ENCODE results near the gene MRAP2.
"Not testable (repeated sequence)": the region's sequence is repeated elsewhere in the genome, so short reads cannot be mapped to it uniquely, and the experiment has no call there.

MRAP2 gene

DNA sequence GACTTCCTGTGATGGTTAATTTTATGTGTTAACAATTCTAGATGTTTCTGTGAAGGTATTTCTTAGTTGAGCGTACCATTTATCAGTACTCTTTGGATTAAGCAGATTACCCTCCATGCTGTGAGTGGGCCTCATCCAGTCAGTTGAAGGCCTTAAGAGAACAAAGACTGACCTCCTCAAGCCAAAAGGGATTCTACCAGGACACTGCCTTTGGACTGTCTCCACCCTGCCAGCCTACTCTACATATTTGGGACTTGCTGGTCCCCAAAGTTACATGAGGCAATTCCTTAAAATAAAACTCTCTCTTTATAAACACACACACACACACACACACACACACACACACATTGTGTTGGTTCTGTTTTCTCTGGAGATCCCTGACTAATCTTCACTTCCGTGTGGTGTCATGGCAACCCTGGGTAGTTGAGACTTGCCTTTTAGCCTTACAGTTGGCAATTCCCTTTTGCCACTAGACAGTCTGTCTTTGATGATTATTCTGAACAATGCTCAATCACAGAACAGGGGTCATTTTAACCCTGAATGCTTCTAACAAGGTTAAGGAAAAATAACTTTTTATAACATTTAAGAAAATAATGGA is 32.2 kb downstream of the MRAP2 start:
- Histone ChIP-seq H3K4me1 (ENCODE audit: insufficient read depth, poor library complexity, severe bottlenecking) (peaks cover 10% of the 10 kb centered on the region), H3K27ac (ENCODE audit: poor library complexity, severe bottlenecking) (no peak overlapping the region), H3K9me3 (ENCODE audit: severe bottlenecking) (no peaks in the 10 kb centered on the region), H3K36me3 (ENCODE audit: low read depth) (no peaks in the 10 kb centered on the region), H3K4me3 (ENCODE audit: severe bottlenecking) (no peak overlapping the region), H3K27me3 (ENCODE audit: insufficient read depth, poor library complexity, severe bottlenecking) (no peaks in the 10 kb centered on the region)
- DNase-seq (ENCODE audit: low spot score) (no peak), ATAC-seq (ENCODE audit: low read depth) (peak; percentile 86)
- TF ChIP-seq, protein P1, sequence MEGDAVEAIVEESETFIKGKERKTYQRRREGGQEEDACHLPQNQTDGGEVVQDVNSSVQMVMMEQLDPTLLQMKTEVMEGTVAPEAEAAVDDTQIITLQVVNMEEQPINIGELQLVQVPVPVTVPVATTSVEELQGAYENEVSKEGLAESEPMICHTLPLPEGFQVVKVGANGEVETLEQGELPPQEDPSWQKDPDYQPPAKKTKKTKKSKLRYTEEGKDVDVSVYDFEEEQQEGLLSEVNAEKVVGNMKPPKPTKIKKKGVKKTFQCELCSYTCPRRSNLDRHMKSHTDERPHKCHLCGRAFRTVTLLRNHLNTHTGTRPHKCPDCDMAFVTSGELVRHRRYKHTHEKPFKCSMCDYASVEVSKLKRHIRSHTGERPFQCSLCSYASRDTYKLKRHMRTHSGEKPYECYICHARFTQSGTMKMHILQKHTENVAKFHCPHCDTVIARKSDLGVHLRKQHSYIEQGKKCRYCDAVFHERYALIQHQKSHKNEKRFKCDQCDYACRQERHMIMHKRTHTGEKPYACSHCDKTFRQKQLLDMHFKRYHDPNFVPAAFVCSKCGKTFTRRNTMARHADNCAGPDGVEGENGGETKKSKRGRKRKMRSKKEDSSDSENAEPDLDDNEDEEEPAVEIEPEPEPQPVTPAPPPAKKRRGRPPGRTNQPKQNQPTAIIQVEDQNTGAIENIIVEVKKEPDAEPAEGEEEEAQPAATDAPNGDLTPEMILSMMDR (IDR thresholded peaks at IDR 0.05; ENCODE audit: poor library complexity, severe bottlenecking): no peak

DNA sequence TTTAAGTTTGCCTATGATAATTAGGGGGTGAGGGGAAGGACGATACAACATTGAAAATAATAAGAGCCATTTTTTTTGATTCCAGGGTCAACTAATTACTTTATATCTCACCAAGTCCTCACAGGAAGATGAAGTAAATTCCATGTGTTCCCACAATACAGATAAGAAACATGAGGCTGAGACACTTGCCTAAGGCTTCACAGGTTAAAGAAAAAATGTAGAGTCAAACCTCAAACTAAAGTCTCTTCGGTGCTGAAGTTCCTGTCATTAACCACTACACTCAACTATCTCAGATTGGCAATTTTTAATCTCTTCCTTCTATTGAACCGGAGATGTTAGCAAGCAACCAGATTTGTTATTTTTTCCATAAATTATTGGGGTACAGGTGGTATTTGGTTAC is 33.0 kb downstream of the MRAP2 start:
- peaks cover 10% of the 10 kb centered on the region for H3K4me1 ChIP-seq (ENCODE audit: insufficient read depth, poor library complexity, severe bottlenecking)
- ATAC-seq (ENCODE audit: low read depth) (no peak), DNase-seq (ENCODE audit: low spot score) (no peak)
- no peaks in the 10 kb centered on the region for H3K9me3 ChIP-seq (ENCODE audit: severe bottlenecking)
- H3K27ac ChIP-seq (ENCODE audit: poor library complexity, severe bottlenecking): no peak overlapping the region
- TF ChIP-seq, protein P1 (IDR thresholded peaks at IDR 0.05; ENCODE audit: poor library complexity, severe bottlenecking): no peak
- H3K36me3 ChIP-seq (ENCODE audit: low read depth): no peaks in the 10 kb centered on the region
- no peaks in the 10 kb centered on the region for H3K27me3 ChIP-seq (ENCODE audit: insufficient read depth, poor library complexity, severe bottlenecking)
- H3K4me3 ChIP-seq (ENCODE audit: severe bottlenecking): no peak overlapping the region

DNA sequence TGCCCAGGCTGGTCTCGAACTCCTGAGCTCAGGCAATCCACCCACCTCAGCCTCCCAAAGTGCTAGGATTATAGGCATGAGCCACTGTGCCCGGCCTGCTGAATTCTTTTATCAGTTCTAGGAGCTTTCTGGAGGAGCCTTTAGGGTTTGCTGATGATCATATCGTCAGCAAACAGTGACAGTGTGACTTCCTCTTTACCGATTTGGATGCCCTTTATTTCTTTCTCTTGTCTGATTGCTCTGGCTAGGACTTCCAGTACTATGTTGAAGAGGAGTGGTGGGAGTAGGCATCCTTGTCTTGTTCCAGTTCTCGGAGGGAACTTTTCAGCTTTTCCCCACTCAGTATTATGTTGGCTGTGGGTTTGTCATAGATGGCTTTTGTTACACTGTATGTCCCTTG is 35.3 kb downstream of the MRAP2 start:
- H3K9me3 ChIP-seq (ENCODE audit: severe bottlenecking); DNase-seq (ENCODE audit: low spot score); H3K4me3 ChIP-seq (ENCODE audit: severe bottlenecking); ATAC-seq (ENCODE audit: low read depth); H3K27ac ChIP-seq (ENCODE audit: poor library complexity, severe bottlenecking); H3K27me3 ChIP-seq (ENCODE audit: insufficient read depth, poor library complexity, severe bottlenecking); H3K36me3 ChIP-seq (ENCODE audit: low read depth): not testable (repeated sequence)
- peaks cover 10% of the 10 kb centered on the region for H3K4me1 ChIP-seq (ENCODE audit: insufficient read depth, poor library complexity, severe bottlenecking)

DNA sequence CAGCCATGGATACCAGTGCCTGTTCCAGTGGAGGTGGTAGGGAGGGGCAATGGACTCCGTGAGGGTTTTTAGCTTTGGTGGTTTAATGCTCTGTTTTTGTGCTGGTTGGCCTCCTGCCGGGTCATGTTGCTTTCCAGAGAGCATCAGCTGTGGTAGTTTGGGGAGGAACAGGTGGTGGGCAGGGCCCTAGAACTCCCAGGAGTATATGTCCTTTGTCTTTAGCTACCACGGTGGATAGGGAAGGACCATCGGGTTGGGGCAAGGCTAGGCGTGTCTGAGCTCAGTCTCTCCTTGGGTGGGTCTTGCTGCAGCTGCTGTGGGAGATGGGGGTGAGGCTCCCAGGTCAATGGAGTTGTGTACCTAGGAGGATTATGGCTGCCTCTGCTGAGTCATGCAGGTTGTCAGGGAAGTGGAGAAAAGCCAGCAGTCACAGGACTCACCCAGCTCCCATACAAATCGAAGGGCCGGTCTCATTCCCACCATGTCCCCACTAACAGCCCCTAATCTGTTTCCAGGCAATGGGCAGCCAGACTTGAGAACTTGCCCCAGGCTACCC is 38.9 kb downstream of the MRAP2 start:
- ATAC-seq (ENCODE audit: low read depth): no peak
- Histone ChIP-seq H3K9me3 (ENCODE audit: severe bottlenecking) (no peaks in the 10 kb centered on the region), H3K27me3 (ENCODE audit: insufficient read depth, poor library complexity, severe bottlenecking) (no peaks in the 10 kb centered on the region), H3K27ac (ENCODE audit: poor library complexity, severe bottlenecking) (no peak overlapping the region), H3K4me3 (ENCODE audit: severe bottlenecking) (no peak overlapping the region), H3K36me3 (ENCODE audit: low read depth) (no peaks in the 10 kb centered on the region), H3K4me1 (ENCODE audit: insufficient read depth, poor library complexity, severe bottlenecking) (no peaks in the 10 kb centered on the region)
- TF ChIP-seq, protein P1 (IDR thresholded peaks at IDR 0.05; ENCODE audit: poor library complexity, severe bottlenecking): no peak
- DNase-seq (ENCODE audit: low spot score): no peak

DNA sequence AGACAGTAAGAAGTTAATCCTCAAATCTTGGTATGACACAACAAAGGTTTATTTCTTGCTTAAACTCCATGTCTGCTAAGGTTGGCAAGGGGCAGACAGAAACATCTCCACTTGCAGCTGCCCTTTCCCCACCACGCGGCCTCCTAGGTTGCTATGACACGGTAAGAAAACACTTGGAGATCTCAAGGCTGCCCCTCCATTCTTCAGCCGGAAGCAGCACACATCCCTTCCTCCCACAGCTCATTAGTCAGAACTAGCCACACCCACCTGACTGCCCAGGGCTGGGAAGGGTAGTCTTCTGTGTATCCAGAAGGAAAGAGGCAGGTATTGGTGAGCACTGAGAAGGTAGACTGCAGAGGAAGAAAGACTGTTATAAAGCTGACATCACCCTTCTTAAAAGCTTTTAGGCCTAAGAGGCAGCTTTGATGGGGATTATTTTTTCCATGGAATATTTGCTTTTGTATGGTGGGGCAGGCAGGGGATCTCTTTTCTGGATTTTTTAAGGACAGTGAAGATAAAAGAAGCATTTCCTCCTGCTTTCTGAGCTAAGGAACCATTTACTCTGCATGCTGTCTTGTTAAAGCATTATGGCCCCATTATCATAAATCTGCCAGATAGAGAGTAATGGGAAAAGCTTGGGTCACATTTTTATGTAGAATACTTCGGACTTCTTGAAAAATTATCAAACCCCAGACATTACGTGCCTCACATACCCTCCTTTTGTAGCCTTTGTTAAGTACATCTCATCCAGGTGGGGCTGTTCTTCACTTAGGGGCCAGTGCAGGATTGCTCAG is 41.6 kb downstream of the MRAP2 start:
- peak; percentile 60; the same call in 2 of the 3 replicates for ATAC-seq (ENCODE audit: low read depth)
- Histone ChIP-seq H3K27ac (ENCODE audit: poor library complexity, severe bottlenecking) (no peak overlapping the region), H3K9me3 (ENCODE audit: severe bottlenecking) (no peaks in the 10 kb centered on the region), H3K4me1 (ENCODE audit: insufficient read depth, poor library complexity, severe bottlenecking) (no peaks in the 10 kb centered on the region), H3K4me3 (ENCODE audit: severe bottlenecking) (no peak overlapping the region), H3K27me3 (ENCODE audit: insufficient read depth, poor library complexity, severe bottlenecking) (no peaks in the 10 kb centered on the region), H3K36me3 (ENCODE audit: low read depth) (no peaks in the 10 kb centered on the region)
- no peak for DNase-seq (ENCODE audit: low spot score)
- TF ChIP-seq, protein P1 (IDR thresholded peaks at IDR 0.05; ENCODE audit: poor library complexity, severe bottlenecking): no peak
